CD4-positive, alpha-beta memory T cell (primary cell): Measurements from ENCODE around the gene TJP3. TPM values are rescaled to one million over a fixed set of nuclear protein-coding genes. Genes with fewer than 3 reads are reported as not detected.
"Not testable (repeated sequence)": the region's sequence is repeated elsewhere in the genome, so short reads cannot be mapped to it uniquely, and the experiment has no call there.

Experiments
- CTCF ChIA-PET: fragments of 350-600 bp; sonication (Branson Sonifier 250); formaldehyde crosslinking; loops from one replicate; lab custom pipeline; 2021; ENCODE audit warnings: inconsistent platforms; ENCODE audit not compliant: partially characterized antibody; lab: Charles Lee
- POLR2A ChIA-PET: fragments of 350-600 bp; sonication (Branson Sonifier 250); formaldehyde crosslinking; loops from one replicate; lab custom pipeline; 2021; ENCODE audit not compliant: partially characterized antibody; lab: Charles Lee
- DNase-seq, 5 donors: peaks; one replicate each; pipeline versions ENCODE4 v3.0.0 to v3.0.0-alpha.2; 2020 to 2022; ENCODE audit warnings: mixed read lengths in 1 of 5
- H3K27ac ChIP-seq: one replicate; pipeline ENCODE4 v1.7.0; 2013; ENCODE audit warnings: low read depth, low read length
- H3K27me3 ChIP-seq: 2 replicates; pipeline ENCODE4 v1.7.0; 2013; ENCODE audit warnings: mild to moderate bottlenecking, low read length, moderate library complexity; ENCODE audit not compliant: insufficient read depth
- H3K36me3 ChIP-seq: 2 replicates; pipeline ENCODE4 v1.7.0; 2013; ENCODE audit warnings: mild to moderate bottlenecking, low read length, moderate library complexity; ENCODE audit not compliant: insufficient read depth
- H3K4me1 ChIP-seq: 2 replicates; pipeline ENCODE4 v1.7.0; 2013; ENCODE audit warnings: mild to moderate bottlenecking, low read length, moderate library complexity; ENCODE audit not compliant: insufficient read depth
- H3K4me3 ChIP-seq, 2 donors: one replicate each; pipeline ENCODE4 v1.7.0; 2013; ENCODE audit warnings: low read length in 2 of 2, mild to moderate bottlenecking in 1 of 2
- H3K9me3 ChIP-seq, 2 donors: one replicate each; pipeline ENCODE4 v1.7.0; 2013; ENCODE audit warnings: low read length in 2 of 2, control low read depth in 1 of 2; ENCODE audit not compliant: control insufficient read depth in 1 of 2
- H3K27ac Mint-ChIP-seq, 7 donors: one replicate each; pipeline ENCODE4 v1.8.0; 2020 to 2021; ENCODE audit warnings: mixed read lengths in 7 of 7, mild to moderate bottlenecking in 6 of 7, inconsistent platforms in 3 of 7, moderate library complexity in 3 of 7
- H3K27me3 Mint-ChIP-seq, 2 donors: one replicate each; pipeline ENCODE4 v1.8.0; 2020 to 2021; ENCODE audit warnings: mixed read lengths in 2 of 2
- H3K36me3 Mint-ChIP-seq, 2 donors: one replicate each; pipeline ENCODE4 v1.8.0; 2020 to 2021; ENCODE audit warnings: mixed read lengths in 2 of 2, inconsistent platforms in 1 of 2, mild to moderate bottlenecking in 1 of 2
- H3K4me1 Mint-ChIP-seq, 4 donors: one replicate each; pipeline ENCODE4 v1.8.0; 2020 to 2021; ENCODE audit warnings: mixed read lengths in 4 of 4, mild to moderate bottlenecking in 1 of 4
- H3K4me3 Mint-ChIP-seq, 8 donors: one replicate each; pipeline ENCODE4 v1.8.0; 2020 to 2021; ENCODE audit warnings: mixed read lengths in 8 of 8, mild to moderate bottlenecking in 7 of 8, moderate library complexity in 6 of 8, inconsistent platforms in 3 of 8
- H3K9me3 Mint-ChIP-seq, 8 donors: one replicate each; pipeline ENCODE4 v1.8.0; 2020 to 2021; ENCODE audit warnings: mixed read lengths in 8 of 8, mild to moderate bottlenecking in 5 of 8, inconsistent platforms in 3 of 8, moderate library complexity in 1 of 8
- intact Hi-C: fragments of 100-400 bp; cut with micrococcal nuclease; formaldehyde crosslinking; loops from one replicate; pipeline ENCODE4 v1.15.1; 2023
- polyA plus RNA-seq, 2 donors: library from polyadenylated mRNA; unstranded; fragments of 300-500 nt; fragmentation: Illumina TruSeq; gene quantifications; one replicate each; pipeline ENCODE4 v1.2.3, GENCODE V29; 2021
- total RNA-seq, 2 experiments: library from RNA; stranded (reverse); gene quantifications; one replicate each; pipeline ENCODE4 v1.2.3, GENCODE V29; 2021

Gene TJP3
- total and polyA plus RNA-seq, 4 experiments from 2014 or later = 17.6 to 23.4 (median 20.6) TPM

GRCh38 chr19:3748965-3749364, 40.8 kb downstream of the TJP3 start:
- Mint-ChIP-seq H3K27ac (no peak overlapping the region), H3K4me3 (no peak overlapping the region), H3K36me3 (peaks cover 16 to 31% of the 10 kb centered on the region in 2 donors), H3K4me1 (peaks cover 0 to 3% (median 0%) of the 10 kb centered on the region in 4 donors), H3K9me3 (peaks cover 0 to 2% (median 0%) of the 10 kb centered on the region in 8 donors), H3K27me3 (no peaks in the 10 kb centered on the region)
- DNase-seq = peak in 1 of 5 donors; percentile 13
- no peak overlapping the region for H3K27ac ChIP-seq
- H3K4me3 ChIP-seq = no peak overlapping the region
- H3K36me3 ChIP-seq = peaks cover 18% of the 10 kb centered on the region
- POLR2A ChIA-PET = interaction anchor here (2.2 kb wide), 1 partner anchor 14 kb away, joined by 10 read pairs; the partner anchor contains the start of gene MRPL54
- H3K27me3 ChIP-seq = no peaks in the 10 kb centered on the region
- H3K4me1 ChIP-seq = no peaks in the 10 kb centered on the region
- intact Hi-C loops = no loop called here
- CTCF ChIA-PET = interaction anchor here (1.5 to 3.9 kb wide), 2 partner anchors 13 to 73 kb away, joined by 3 to 15 read pairs; partner anchors contain the start of genes APBA3 and MRPL54
- no peaks in the 10 kb centered on the region for H3K9me3 ChIP-seq

DNA sequence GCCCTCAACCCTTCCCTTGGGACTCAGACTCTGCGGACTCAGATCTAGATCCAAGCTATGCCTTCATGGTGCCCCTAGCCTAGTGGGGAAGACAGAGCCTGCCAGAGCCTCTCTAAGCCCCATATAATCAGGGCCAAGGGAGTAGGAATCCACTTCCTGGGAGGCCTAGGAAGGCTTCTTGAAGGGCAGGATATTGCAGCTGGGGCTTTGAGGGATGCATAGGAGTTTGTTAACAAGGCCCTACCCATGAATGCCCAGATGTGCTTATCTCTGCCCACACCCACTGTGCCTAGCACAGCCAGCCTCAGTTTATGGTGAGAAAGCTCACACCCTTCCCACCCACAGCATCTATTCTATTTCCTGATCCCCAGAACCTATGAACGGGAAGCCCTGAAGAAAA, 42.0 kb downstream of the TJP3 start:
- no peak overlapping the region for H3K27ac ChIP-seq
- no peak overlapping the region for H3K4me3 ChIP-seq
- Mint-ChIP-seq H3K4me3 (no peak overlapping the region), H3K27me3 (no peaks in the 10 kb centered on the region), H3K4me1 (peaks cover 3 to 9% (median 4%) of the 10 kb centered on the region in 4 donors), H3K27ac (no peak overlapping the region), H3K36me3 (peaks cover 20 to 41% of the 10 kb centered on the region in 2 donors), H3K9me3 (peaks cover 0 to 2% (median 0%) of the 10 kb centered on the region in 8 donors)
- no peaks in the 10 kb centered on the region for H3K4me1 ChIP-seq
- H3K36me3 ChIP-seq = peaks cover 18% of the 10 kb centered on the region
- H3K27me3 ChIP-seq = no peaks in the 10 kb centered on the region
- intact Hi-C loops = no loop called here
- DNase-seq = no peak
- H3K9me3 ChIP-seq = no peaks in the 10 kb centered on the region
- ChIA-PET POLR2A (interaction anchor here (0.5 to 2.2 kb wide), 4 partner anchors 9 to 72 kb away, joined by 3 to 10 read pairs (median 4); partner anchors contain the start of gene MRPL54), CTCF (interaction anchor here (0.9 to 3.9 kb wide), 2 partner anchors 12 to 32 kb away, joined by 3 to 15 read pairs; partner anchors contain the start of genes APBA3 and MRPL54)

GRCh38 chr19:3751236-3751635, 43.1 kb downstream of the TJP3 start:
- Histone ChIP-seq H3K27ac (no peak overlapping the region), H3K36me3 (peaks cover 18% of the 10 kb centered on the region), H3K4me3 (no peak overlapping the region), H3K4me1 (no peaks in the 10 kb centered on the region), H3K27me3 (no peaks in the 10 kb centered on the region), H3K9me3 (no peaks in the 10 kb centered on the region)
- DNase-seq = peak in 1 of 5 donors; percentile 2
- no peaks in the 10 kb centered on the region for H3K27me3 Mint-ChIP-seq
- H3K4me3 Mint-ChIP-seq = no peak overlapping the region
- ChIA-PET POLR2A (interaction anchor here (0.6 to 2.0 kb wide), 2 partner anchors 10 to 11 kb away, joined by 4 to 8 read pairs; partner anchors contain the start of genes APBA3 and MRPL54), CTCF (interaction anchor here (0.6 to 3.9 kb wide), 3 partner anchors 11 to 266 kb away, joined by 3 to 15 read pairs (median 3); partner anchors contain the start of genes APBA3 and MRPL54)
- no peak overlapping the region for H3K27ac Mint-ChIP-seq
- peaks cover 24 to 46% of the 10 kb centered on the region in 2 donors for H3K36me3 Mint-ChIP-seq
- H3K9me3 Mint-ChIP-seq = peaks cover 0 to 2% (median 0%) of the 10 kb centered on the region in 8 donors
- H3K4me1 Mint-ChIP-seq = peaks cover 6 to 15% (median 9%) of the 10 kb centered on the region in 4 donors
- intact Hi-C loops = no loop called here

GRCh38 chr19:3752492-3752891, 44.3 kb downstream of the TJP3 start:
- Histone ChIP-seq H3K36me3 (peaks cover 23% of the 10 kb centered on the region), H3K9me3 (no peaks in the 10 kb centered on the region), H3K27ac (no peak overlapping the region), H3K4me1 (peaks cover 1% of the 10 kb centered on the region), H3K27me3 (no peaks in the 10 kb centered on the region), H3K4me3 (no peak overlapping the region)
- POLR2A ChIA-PET = interaction anchor here (2.0 kb wide), 1 partner anchor 9 kb away, joined by 8 read pairs; the partner anchor contains the start of gene APBA3
- H3K9me3 Mint-ChIP-seq = peaks cover 0 to 2% (median 0%) of the 10 kb centered on the region in 8 donors
- H3K4me1 Mint-ChIP-seq = peaks cover 9 to 25% (median 14%) of the 10 kb centered on the region in 4 donors
- no peak overlapping the region for H3K4me3 Mint-ChIP-seq
- no peak for DNase-seq
- intact Hi-C loops = no loop called here
- peaks cover 27 to 49% of the 10 kb centered on the region in 2 donors for H3K36me3 Mint-ChIP-seq
- no peaks in the 10 kb centered on the region for H3K27me3 Mint-ChIP-seq
- CTCF ChIA-PET = interaction anchor here (1.2 kb wide), 1 partner anchor 10 kb away, joined by 3 read pairs; the partner anchor contains the start of gene MRPL54
- H3K27ac Mint-ChIP-seq = no peak overlapping the region

DNA sequence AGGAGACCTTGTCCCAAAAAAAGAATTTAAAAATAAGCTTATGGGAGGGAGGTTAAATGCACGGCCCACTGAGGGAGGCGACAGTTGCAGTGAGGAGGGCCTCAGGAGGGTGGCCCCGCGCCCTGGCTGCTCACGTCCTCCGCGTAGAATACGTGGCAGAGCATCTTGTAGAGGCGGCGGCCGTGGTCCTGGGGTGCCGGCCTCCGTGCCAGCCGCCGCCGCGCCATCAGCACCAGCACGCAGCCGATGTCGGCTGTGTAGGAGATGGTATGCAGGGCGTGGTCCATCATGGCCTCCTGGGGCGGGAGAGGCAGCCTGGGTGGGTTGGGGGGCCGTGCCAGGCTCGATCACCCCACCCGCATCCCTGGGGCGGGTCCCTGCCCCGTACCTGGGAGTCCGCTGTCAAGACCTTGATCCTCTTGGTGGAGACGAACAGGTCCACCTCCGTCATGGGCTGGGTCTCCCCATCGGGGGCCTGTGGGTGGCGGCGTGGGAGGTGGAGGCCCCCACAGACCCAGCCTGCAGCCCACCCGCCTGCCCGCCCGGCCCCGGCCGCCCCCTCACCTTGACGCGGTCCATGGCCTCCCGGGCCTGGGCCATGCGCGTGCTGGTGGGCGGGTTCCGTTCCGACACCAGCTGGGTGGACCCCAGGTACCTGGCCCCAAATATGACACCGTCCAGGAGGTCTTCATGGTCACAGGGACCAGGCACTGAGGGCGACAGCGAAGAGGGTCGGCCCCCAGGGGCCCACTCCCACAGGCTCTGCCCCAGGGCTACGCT, 45.6 kb downstream of the TJP3 start:
- ChIA-PET POLR2A (interaction anchor here (0.9 kb wide), 1 partner anchor 14 kb away, joined by 3 read pairs; no protein-coding TSS in a partner anchor), CTCF (interaction anchor here (1.2 kb wide), 1 partner anchor 8 kb away, joined by 3 read pairs; the partner anchor contains the start of gene MRPL54)
- H3K27ac Mint-ChIP-seq = no peak overlapping the region
- Histone ChIP-seq H3K4me3 (no peak overlapping the region), H3K27ac (no peak overlapping the region), H3K9me3 (no peaks in the 10 kb centered on the region), H3K4me1 (peaks cover 11% of the 10 kb centered on the region), H3K27me3 (no peaks in the 10 kb centered on the region), H3K36me3 (peaks cover 23% of the 10 kb centered on the region)
- H3K9me3 Mint-ChIP-seq = peaks cover 0 to 2% (median 0%) of the 10 kb centered on the region in 8 donors
- DNase-seq = peak in 1 of 5 donors; percentile 20
- peaks cover 27 to 52% of the 10 kb centered on the region in 2 donors for H3K36me3 Mint-ChIP-seq
- H3K4me1 Mint-ChIP-seq = peaks cover 9 to 27% (median 15%) of the 10 kb centered on the region in 4 donors
- no peak overlapping the region for H3K4me3 Mint-ChIP-seq
- H3K27me3 Mint-ChIP-seq = no peaks in the 10 kb centered on the region
- intact Hi-C loops = no loop called here

GRCh38 chr19:3757705-3758104, 49.5 kb downstream of the TJP3 start:
- peak overlapping the region in 1 of 7 donors; percentile 16 for H3K27ac Mint-ChIP-seq
- peaks cover 14 to 48% of the 10 kb centered on the region in 2 donors for H3K36me3 Mint-ChIP-seq
- H3K4me3 ChIP-seq, H3K36me3 ChIP-seq, H3K9me3 Mint-ChIP-seq, H3K27me3 Mint-ChIP-seq, H3K27ac ChIP-seq, H3K4me3 Mint-ChIP-seq, H3K27me3 ChIP-seq, intact Hi-C loops, DNase-seq, H3K9me3 ChIP-seq: not testable (repeated sequence)
- H3K4me1 Mint-ChIP-seq = peaks cover 18 to 60% (median 34%) of the 10 kb centered on the region in 4 donors
- POLR2A ChIA-PET = interaction anchor here (1.3 to 1.9 kb wide), 2 partner anchors 10 to 55 kb away, joined by 4 to 5 read pairs; no protein-coding TSS in a partner anchor
- peaks cover 40% of the 10 kb centered on the region for H3K4me1 ChIP-seq
- CTCF ChIA-PET = interaction anchor here (9.7 kb wide), 1 partner anchor 65 kb away, joined by 82 read pairs; no protein-coding TSS in a partner anchor
